Skeletal muscle tissue (tissue), 4 donors: ENCODE results near the gene PRSS56. TPM values are rescaled to one million over a fixed set of nuclear protein-coding genes. Genes with fewer than 3 reads are reported as not detected.

Source experiments
- H3K27ac ChIP-seq: one replicate; pipeline ENCODE4 v1.7.0; 2013; ENCODE audit warnings: mild to moderate bottlenecking, low read depth, low read length, inconsistent platforms
- H3K27me3 ChIP-seq, 3 donors: one replicate each; pipeline ENCODE4 v1.7.0; 2013; ENCODE audit warnings: low read length in 3 of 3; ENCODE audit not compliant: control insufficient read depth in 3 of 3, insufficient read depth in 3 of 3
- H3K36me3 ChIP-seq, 3 donors: one replicate each; pipeline ENCODE4 v1.7.0; 2013; ENCODE audit warnings: low read length in 3 of 3; ENCODE audit not compliant: control insufficient read depth in 3 of 3, insufficient read depth in 3 of 3
- H3K4me1 ChIP-seq, 3 donors: one replicate each; pipeline ENCODE4 v1.7.0; 2013; ENCODE audit warnings: low read length in 3 of 3, mild to moderate bottlenecking in 3 of 3; ENCODE audit not compliant: control insufficient read depth in 3 of 3, insufficient read depth in 3 of 3
- H3K4me3 ChIP-seq, 3 donors: one replicate each; pipeline ENCODE4 v1.7.0; 2013; ENCODE audit warnings: low read length in 3 of 3
- H3K9ac ChIP-seq, 3 donors: one replicate each; pipeline ENCODE4 v1.7.0; 2013; ENCODE audit warnings: low read length in 3 of 3, mild to moderate bottlenecking in 3 of 3, moderate library complexity in 2 of 3, low read depth in 1 of 3
- H3K9me3 ChIP-seq, 3 donors: one replicate each; pipeline ENCODE4 v1.7.0; 2013; ENCODE audit warnings: low read length in 3 of 3; ENCODE audit not compliant: control insufficient read depth in 3 of 3
- total RNA-seq: library from RNA; depleted of rRNA; stranded (reverse); fragments of >200 nt; gene quantifications from one replicate; pipeline ENCODE4 v1.2.3, GENCODE V29; 2014
- donor health status: Osteomylitis.

Gene PRSS56
- total RNA-seq, 1 donor from 2014 or later, result 1.0 TPM

DNA sequence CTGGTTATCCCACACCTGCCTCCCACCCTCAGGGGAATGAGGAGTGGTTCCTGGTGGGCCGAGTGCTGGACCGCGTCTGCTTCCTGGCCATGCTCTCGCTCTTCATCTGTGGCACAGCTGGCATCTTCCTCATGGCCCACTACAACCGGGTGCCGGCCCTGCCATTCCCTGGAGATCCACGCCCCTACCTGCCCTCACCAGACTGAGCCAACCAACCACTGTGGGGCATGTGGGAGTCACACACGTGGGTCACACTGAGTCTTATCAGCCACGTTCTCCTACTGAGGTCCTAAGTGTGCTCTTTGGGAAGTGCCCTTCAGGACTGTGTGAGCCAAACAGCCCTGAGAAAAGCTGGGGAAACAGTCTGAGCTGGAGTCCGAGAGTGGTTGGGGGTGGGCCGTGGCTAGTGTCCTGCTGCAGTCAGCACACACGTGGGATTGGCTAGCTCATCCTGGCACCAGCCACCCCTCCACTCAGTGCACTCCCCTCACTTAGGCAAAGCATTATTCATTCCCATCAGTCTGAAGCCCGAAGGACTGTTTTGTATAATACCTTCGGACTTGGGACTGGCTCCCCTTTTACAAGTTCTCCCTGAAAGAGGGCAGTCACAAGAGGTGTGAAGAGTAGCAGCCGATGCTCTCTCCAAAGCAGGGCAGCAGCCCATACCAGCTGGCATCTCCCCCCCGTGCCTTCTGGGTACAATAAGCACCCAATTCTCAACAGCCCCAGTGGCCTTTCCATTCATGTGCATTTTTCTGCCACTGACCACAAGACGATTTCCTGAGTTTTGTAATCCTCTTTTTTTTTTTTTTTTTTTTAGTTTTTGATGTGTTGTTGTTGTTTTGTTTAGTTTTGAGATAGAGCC lies 25.6 kb downstream of the PRSS56 start:
- no peaks in the 10 kb centered on the region for H3K9me3 ChIP-seq
- H3K27me3 ChIP-seq, result no peaks in the 10 kb centered on the region
- H3K27ac ChIP-seq, result no peak overlapping the region
- H3K9ac ChIP-seq, result peak overlapping the region in 1 of 3 donors; percentile 40
- peaks cover 2 to 39% (median 17%) of the 10 kb centered on the region in 3 donors for H3K4me1 ChIP-seq
- no peak overlapping the region for H3K4me3 ChIP-seq
- peaks cover 7 to 11% (median 9%) of the 10 kb centered on the region in 3 donors for H3K36me3 ChIP-seq

DNA sequence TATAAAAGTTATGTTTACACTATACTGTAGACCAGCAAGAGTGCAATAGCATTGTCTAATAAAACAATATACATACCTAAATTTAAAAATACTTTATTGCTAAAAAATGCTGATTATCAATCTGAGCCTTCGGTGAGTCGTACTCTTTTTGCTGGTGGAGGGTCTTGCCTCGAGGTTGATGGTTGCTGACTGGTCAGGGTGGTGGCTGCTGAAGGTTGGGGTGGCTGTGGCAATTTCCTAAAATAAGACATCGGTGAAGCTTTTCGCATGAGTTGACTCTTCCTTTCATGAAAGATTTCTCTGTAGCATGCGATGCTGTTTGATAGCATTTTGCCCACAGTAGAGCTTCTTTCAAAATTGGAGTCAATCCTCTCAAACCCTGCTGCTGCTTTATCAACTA lies 27.8 kb downstream of the PRSS56 start:
- Histone ChIP-seq H3K9me3 (no peaks in the 10 kb centered on the region), H3K36me3 (peaks cover 5 to 20% (median 11%) of the 10 kb centered on the region in 3 donors), H3K4me1 (peaks cover 11 to 53% (median 21%) of the 10 kb centered on the region in 3 donors), H3K9ac (no peak overlapping the region), H3K4me3 (no peak overlapping the region), H3K27me3 (no peaks in the 10 kb centered on the region), H3K27ac (no peak overlapping the region)

DNA sequence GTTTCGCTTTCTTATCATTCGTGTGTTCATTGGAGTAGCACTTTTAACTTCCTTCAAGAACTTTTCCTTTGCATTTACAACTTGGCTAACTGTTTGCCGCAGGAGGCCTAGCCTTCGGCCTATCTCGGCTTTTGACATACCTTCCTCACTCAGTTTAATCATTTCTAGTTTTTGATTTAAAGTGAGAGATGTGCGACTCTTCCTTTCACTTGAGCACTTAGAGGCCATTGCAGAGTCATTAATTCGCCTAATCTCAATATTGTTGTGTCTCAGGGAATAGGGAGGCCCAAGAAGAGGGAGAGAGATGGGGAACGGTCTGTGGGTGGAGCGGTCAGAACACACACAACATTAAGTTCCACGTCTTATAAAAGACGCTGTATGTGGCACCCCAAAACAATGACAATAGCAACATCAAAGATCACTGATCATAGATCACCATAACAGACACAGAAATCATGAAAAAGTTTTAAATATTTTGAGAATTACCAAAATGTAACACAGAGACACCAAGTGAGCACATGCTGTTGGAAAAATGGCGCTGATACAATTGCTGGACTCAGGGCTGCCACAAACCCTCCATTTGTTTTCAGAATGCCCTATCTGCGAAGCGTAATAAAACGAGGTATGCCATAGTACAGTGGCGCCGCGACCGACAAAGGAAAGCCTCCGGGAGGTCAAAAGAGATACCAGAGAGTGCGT lies 29.6 kb downstream of the PRSS56 start:
- no peaks in the 10 kb centered on the region for H3K9me3 ChIP-seq
- peak overlapping the region; percentile 91 to 95 (median 92) for H3K9ac ChIP-seq
- peak overlapping the region; percentile 88 to 95 (median 93) for H3K4me3 ChIP-seq
- H3K27ac ChIP-seq, result peak overlapping the region; percentile 97
- H3K27me3 ChIP-seq, result no peaks in the 10 kb centered on the region
- peaks cover 20 to 61% (median 24%) of the 10 kb centered on the region in 3 donors for H3K4me1 ChIP-seq
- H3K36me3 ChIP-seq, result peaks cover 5 to 22% (median 11%) of the 10 kb centered on the region in 3 donors

DNA sequence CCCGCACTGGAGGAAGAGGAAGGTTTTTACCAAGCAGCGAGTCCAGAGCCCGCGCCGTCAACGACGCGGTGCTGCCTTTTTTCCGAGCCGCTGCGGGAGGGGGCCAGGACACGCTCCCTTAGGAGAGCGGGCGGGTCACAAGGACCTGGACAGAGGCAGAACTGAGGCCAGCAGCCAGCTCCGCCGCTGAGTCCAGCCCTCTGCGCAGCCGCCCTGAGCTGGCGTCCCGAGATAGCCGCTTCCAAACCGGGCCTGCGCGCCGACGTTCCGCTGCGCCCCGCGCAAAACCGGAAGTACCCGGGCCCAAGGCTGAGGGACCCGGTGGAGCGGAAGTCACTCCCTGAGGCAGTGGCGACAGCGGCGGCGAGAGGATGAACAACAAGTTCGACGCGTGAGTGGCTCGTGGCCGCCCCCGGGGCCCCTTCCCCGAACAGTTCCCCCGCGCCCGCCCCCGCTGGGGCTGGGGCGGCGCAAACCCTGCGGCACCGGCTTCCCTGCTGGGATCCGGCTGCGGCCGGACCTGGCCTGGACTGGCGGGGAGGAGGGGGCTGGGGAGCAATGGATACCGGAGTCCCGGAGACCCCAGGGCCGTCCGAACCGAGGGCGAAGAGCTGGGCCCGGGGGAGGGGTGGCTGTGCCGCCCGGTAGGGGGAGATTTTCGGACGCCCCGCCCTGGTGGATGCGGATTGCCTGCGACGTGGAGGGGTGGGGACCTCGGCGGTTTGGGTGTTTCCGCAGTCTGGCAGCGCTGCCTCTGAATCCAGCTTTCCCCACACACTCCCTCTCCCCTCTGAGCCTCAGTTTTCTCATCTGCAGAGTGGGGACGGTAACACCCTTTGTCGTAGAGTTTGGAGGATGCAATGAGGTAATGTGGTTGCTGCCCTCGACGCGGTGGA lies 30.4 kb downstream of the PRSS56 start, which contains the start of the genes EIF4E2 and TIGD1:
Gene EIF4E2, plus strand, starts transcription at position 336 of the 896 bp plus-strand sequence. Its CDS starts 36 bp downstream, at position 372.
Gene TIGD1, minus strand, starts transcription at position 204 of the 896 bp plus-strand sequence. CDS start 675 bp downstream, outside the sequence.
- Histone ChIP-seq H3K27me3 (no peaks in the 10 kb centered on the region), H3K4me1 (peaks cover 20 to 62% (median 21%) of the 10 kb centered on the region in 3 donors), H3K27ac (peak within 1 kb of the TSS; percentile 97), H3K9ac (peak within 1 kb of the TSS; percentile 91 to 95 (median 95)), H3K9me3 (no peaks in the 10 kb centered on the region), H3K4me3 (peak within 1 kb of the TSS; percentile 88 to 95 (median 93)), H3K36me3 (peaks cover 4 to 22% (median 11%) of the 10 kb centered on the region in 3 donors)

DNA sequence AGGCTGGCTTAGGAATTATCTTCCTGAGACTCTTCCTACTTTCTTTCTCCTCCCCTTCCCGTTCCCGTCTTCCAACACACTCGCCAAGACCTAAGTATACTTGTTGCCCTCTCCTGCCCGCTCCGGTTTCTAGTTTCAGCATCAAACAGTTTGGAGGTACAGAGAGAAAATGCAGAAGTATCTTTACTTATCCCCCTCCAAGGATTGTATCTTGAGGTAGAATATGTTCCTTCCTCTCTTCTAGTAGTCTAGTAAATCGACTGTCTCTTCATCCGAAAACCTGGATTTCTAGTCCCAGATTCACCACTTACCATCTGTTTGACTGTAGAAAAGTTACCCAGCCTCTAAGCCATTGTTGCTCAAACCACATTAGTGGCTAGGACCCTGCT lies 31.1 kb downstream of the PRSS56 start:
- H3K27me3 ChIP-seq, result no peaks in the 10 kb centered on the region
- peak overlapping the region; percentile 91 to 95 (median 95) for H3K9ac ChIP-seq
- no peaks in the 10 kb centered on the region for H3K9me3 ChIP-seq
- H3K4me3 ChIP-seq, result peak overlapping the region; percentile 88 to 95 (median 93)
- peaks cover 19 to 63% (median 20%) of the 10 kb centered on the region in 3 donors for H3K4me1 ChIP-seq
- peak overlapping the region; percentile 97 for H3K27ac ChIP-seq
- peaks cover 3 to 22% (median 11%) of the 10 kb centered on the region in 3 donors for H3K36me3 ChIP-seq

DNA sequence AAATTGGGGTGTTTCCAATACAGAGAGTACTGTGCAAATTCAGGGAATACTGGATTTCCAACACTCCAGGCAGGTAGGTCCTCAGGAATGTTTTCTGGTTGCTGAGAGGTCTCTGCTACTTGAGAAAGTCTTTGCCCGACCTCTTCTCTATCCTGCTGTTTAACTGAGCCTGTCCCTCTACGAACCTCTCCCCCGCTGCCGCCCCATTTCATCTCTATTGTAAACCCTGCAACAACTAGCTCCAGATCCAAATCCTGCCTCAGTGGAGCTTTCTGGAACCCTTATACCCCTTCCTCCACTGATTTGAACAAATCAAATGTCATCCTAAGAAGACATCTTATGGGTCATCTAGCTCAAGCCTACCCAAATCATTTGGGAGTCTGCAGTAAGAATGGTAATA lies 31.6 kb downstream of the PRSS56 start:
- peak overlapping the region; percentile 88 to 95 (median 93) for H3K4me3 ChIP-seq
- H3K4me1 ChIP-seq, result peaks cover 19 to 62% (median 20%) of the 10 kb centered on the region in 3 donors
- no peaks in the 10 kb centered on the region for H3K27me3 ChIP-seq
- peak overlapping the region; percentile 97 for H3K27ac ChIP-seq
- H3K36me3 ChIP-seq, result peaks cover 4 to 27% (median 11%) of the 10 kb centered on the region in 3 donors
- no peaks in the 10 kb centered on the region for H3K9me3 ChIP-seq
- H3K9ac ChIP-seq, result peak overlapping the region; percentile 28 to 95 (median 95)

DNA sequence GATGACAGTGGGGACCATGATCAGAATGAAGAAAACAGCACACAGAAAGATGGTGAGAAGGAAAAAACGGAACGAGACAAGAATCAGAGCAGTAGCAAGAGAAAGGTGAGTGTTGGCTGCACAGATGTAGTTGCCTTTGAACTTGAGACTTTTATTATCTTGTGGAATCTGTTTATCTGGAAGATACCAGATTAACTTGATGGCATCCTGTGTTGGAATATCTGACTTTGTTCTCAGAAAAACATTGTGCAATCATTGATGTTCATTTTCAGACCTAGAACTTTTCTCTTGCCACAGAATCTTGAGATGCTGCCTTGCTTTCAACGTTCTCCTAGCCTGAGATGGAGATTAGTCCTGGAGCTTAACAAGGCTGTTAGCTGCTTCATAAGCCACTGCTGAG lies 36.2 kb downstream of the PRSS56 start:
- peaks cover 23 to 47% (median 35%) of the 10 kb centered on the region in 3 donors for H3K36me3 ChIP-seq
- H3K27ac ChIP-seq, result no peak overlapping the region

DNA sequence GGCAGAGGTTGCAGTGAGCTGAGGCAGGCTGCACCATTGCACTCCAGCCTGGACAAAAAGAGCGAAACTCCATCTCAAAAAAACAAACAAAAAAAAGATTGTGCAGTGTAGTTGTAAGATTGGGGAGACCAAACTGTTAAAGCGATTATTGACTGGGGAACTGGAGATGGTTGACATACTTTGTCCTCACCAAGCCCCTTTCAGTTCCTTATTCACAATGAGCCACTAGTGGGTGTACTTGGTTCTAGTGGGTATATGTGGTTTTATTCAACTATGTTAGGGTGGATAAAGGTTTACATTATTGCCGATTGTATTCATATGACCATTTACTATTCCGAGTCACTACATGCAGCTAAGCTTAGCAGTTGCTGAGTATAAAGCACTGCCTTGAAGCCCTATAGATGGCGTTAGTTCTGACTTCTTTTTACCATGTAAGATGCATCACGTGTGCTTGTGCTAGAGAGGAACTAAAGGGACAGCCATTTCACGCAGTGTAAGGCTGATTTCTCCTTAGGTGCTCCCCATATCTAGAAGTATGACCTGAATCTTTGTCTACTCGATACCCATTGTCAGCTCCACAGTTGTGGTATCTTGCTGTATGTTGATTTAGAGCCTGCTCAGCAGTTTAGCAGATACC lies 42.4 kb downstream of the PRSS56 start:
- Histone ChIP-seq H3K36me3 (peaks cover 43 to 68% (median 64%) of the 10 kb centered on the region in 3 donors), H3K9ac (no peak overlapping the region), H3K4me1 (peaks cover 0 to 8% (median 0%) of the 10 kb centered on the region in 3 donors), H3K9me3 (no peaks in the 10 kb centered on the region), H3K4me3 (no peak overlapping the region), H3K27me3 (no peaks in the 10 kb centered on the region), H3K27ac (no peak overlapping the region)

More for the DNA sequence above, 36.2 kb downstream of the PRSS56 start:
- Histone ChIP-seq H3K27me3 (no peaks in the 10 kb centered on the region), H3K9ac (no peak overlapping the region), H3K9me3 (no peaks in the 10 kb centered on the region), H3K4me1 (peaks cover 10 to 42% (median 17%) of the 10 kb centered on the region in 3 donors), H3K4me3 (no peak overlapping the region)

DNA sequence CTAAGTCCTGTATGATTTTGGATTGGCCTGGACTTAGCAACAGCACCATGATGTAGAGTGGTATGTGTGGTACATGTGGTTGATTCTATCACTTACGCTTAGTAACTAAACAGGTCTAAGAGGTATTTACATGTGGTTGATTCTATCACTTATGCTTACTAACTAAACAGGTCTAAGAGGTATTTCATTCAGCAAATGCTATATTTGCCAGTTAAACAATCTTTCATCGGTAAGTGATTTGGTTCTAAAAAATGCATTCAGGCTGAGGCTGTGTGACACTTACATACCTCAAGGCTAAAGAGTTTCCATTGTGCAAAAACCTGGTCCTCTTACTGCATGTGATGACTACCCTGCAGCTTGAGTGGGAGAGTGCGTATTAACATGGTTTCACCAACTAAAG lies 43.4 kb downstream of the PRSS56 start:
- Histone ChIP-seq H3K4me1 (peaks cover 0 to 18% (median 0%) of the 10 kb centered on the region in 3 donors), H3K27ac (no peak overlapping the region), H3K9me3 (no peaks in the 10 kb centered on the region), H3K27me3 (no peaks in the 10 kb centered on the region), H3K36me3 (peaks cover 49 to 71% (median 69%) of the 10 kb centered on the region in 3 donors), H3K4me3 (no peak overlapping the region), H3K9ac (no peak overlapping the region)
